ENCODE measurements around the gene RPUSD1.

GRCh38 chr16:782258-782657 lies 5.9 kb downstream of the RPUSD1 start:
- TF ChIP-seq CTCF (conservative IDR thresholded peaks at IDR 0.05) (no peak), EZH2 (IDR thresholded peaks at IDR 0.05; ENCODE audit: low read depth) (no peak)

Measured in PC-9 (cell line).